Fibroblast of skin of left quadriceps (primary cell): ENCODE measurements around the gene BICRAL.
"Not testable (repeated sequence)": the region's sequence is repeated elsewhere in the genome, so short reads cannot be mapped to it uniquely, and the experiment has no call there.

Experiments
- DNase-seq, 2 experiments: peaks; one replicate each; pipeline ENCODE4 v3.0.0-alpha.2; 2013; ENCODE audit warnings: low read depth in 2 of 2

BICRAL gene, protein sequence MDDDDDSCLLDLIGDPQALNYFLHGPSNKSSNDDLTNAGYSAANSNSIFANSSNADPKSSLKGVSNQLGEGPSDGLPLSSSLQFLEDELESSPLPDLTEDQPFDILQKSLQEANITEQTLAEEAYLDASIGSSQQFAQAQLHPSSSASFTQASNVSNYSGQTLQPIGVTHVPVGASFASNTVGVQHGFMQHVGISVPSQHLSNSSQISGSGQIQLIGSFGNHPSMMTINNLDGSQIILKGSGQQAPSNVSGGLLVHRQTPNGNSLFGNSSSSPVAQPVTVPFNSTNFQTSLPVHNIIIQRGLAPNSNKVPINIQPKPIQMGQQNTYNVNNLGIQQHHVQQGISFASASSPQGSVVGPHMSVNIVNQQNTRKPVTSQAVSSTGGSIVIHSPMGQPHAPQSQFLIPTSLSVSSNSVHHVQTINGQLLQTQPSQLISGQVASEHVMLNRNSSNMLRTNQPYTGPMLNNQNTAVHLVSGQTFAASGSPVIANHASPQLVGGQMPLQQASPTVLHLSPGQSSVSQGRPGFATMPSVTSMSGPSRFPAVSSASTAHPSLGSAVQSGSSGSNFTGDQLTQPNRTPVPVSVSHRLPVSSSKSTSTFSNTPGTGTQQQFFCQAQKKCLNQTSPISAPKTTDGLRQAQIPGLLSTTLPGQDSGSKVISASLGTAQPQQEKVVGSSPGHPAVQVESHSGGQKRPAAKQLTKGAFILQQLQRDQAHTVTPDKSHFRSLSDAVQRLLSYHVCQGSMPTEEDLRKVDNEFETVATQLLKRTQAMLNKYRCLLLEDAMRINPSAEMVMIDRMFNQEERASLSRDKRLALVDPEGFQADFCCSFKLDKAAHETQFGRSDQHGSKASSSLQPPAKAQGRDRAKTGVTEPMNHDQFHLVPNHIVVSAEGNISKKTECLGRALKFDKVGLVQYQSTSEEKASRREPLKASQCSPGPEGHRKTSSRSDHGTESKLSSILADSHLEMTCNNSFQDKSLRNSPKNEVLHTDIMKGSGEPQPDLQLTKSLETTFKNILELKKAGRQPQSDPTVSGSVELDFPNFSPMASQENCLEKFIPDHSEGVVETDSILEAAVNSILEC

GRCh38 chr6:42781796-42782688 is at the start of gene BICRAL:
BICRAL (plus strand) TSS chr6:42782052; CDS start chr6:42822023, 39,971 bp downstream.
- DNase-seq: peak; percentile 78 to 80

DNA sequence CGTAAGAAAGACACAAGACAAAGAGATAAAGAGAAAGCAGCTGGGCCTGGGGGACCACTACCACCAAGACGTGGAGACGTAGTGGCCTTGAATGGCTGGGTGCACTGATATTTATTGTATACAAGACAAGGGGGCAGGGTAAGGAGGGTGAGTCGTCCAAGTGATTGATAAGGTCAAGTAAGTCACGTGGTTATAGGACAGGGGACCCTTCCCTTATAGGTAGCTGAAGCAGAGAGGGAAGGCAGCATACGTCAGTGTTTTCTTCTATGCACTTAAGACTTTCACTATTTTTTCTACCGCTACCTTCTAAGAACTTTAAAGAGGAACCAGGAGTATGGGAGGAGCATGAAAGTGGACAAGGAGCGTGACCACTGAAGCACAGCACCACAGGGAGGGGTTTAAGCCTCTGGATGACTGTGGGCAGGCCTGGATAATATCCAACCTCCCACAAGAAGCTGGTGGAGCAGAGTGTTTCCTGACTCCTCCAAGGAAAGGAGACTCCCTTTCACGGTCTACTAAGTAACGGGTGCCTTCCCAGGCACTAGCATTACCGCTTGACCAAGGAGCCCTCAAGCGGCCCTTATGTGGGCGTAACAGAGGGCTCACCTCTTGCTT is 47.9 kb upstream of the BICRAL start:
- DNase-seq: not testable (repeated sequence)

GRCh38 chr6:42735976-42736375 is 45.9 kb upstream of the BICRAL start:
- no peak for DNase-seq

DNA sequence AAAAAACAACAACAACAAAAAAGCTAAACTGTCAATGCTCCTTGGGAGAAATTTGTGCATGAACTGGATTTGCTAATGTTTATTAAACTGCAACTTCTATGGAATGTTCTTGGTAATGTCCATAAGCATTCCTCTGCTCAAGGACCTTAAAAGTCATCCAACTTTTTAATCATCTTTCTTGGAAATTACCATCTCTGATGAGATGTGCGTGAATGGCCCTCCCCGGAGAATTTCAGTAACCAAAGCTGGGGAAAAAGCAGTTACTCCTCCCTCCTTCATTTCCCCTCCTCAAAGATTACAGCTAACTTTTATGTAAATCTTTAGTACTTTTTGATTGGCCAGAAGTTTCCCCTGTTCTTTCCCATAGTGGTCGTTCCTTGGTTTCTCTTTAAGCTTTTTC is 41.1 kb upstream of the BICRAL start:
- DNase-seq: no peak

DNA sequence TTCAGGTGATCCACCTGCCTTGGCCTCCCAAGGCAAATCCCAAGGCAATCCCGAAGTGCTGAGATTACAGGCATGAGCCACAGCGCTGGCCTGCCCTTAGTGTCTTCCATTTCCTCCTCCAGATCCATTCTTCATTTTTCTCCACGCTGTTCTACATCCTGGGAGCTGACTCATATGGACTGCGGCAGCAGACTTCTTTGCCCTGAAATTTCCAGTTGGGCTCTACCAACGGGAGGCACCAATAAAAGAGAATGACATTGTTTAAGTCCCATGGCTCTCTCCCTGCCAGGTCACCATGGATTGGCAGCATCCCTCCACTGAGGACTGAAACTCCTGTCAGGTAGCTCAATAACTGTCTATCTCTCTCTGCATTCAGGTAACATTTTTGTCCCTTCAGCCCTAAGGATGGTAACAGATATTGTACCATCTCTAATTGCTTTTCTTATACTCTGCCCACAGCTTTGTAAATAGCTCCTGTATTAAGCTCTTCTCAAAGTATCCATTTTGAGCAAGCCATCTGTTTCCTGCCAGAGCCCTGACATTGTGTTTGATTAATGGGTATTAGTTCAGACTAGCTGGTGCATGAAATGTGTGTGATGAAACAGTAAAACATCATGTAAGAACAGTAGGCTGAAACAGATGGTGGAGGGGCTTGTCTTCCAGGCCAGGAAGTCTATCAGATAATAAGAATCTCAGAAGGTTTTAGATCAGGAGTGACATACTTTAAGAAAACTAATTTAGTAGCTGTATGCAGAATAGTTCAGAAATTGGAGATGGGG is 39.5 kb upstream of the BICRAL start:
- DNase-seq: peak; percentile 44 to 49

DNA sequence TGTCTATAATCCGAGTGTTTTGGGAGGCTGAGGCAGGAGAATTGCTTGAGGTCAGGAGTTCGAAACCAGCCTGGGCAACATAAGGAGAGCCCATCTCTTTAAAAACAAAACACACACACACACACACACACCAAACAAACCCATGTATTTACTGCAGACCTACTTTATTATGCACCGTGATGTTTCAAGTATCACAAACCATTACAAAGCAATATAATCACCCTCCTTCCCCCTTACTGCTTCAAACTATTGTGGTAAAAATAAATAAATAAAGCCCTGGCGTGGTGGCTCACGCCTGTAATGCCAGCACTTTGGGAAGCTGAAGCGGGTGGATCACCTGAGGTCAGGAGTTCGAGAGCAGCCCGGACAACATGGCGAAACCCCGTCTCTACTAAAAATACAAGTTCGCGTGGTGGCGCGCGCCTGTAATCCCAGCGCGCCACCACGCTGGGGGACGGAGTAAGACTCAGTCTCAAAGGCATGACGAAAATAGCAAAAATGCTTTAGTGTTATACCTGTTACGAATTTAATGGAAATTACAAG is 37.4 kb upstream of the BICRAL start:
- no peak for DNase-seq

DNA sequence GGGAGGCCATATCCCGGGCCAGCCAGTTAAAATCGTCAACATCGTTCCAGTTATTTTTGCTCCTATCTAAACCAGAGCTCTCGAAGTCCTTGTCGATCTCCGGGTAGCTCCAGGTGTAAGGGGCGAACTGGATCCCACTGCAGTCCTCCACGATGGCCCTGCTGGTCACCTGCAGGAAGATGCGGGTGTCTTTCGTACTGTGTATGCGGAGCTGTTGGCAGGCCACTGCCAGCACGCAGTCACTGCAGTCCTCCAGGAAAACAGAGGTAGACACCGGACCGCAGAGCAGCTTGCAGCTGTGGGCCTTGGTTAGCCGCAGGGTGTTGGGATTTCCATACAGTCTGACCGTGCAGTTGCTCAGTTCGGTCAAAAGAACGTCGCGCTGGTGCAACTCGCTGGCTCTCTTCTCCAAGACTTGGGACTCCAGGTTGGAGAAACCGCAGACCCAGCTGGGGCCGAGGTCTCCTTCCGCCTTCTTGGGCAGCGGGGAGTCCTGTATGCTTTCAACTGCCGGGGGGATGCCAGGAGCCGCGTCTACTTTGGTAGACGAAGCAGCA is 36.7 kb upstream of the BICRAL start:
- no peak for DNase-seq

- peak; percentile 98 for DNase-seq
Measured at GRCh38 chr6:42745640-42746462, 36.0 kb upstream of the BICRAL start, which contains the start of gene TBCC. TBCC (minus strand) TSS chr6:42746103; CDS start chr6:42746073, 30 bp downstream.

GRCh38 chr6:42746463-42747391 is 35.1 kb upstream of the BICRAL start:
- DNase-seq: peak; percentile 86 to 90

DNA sequence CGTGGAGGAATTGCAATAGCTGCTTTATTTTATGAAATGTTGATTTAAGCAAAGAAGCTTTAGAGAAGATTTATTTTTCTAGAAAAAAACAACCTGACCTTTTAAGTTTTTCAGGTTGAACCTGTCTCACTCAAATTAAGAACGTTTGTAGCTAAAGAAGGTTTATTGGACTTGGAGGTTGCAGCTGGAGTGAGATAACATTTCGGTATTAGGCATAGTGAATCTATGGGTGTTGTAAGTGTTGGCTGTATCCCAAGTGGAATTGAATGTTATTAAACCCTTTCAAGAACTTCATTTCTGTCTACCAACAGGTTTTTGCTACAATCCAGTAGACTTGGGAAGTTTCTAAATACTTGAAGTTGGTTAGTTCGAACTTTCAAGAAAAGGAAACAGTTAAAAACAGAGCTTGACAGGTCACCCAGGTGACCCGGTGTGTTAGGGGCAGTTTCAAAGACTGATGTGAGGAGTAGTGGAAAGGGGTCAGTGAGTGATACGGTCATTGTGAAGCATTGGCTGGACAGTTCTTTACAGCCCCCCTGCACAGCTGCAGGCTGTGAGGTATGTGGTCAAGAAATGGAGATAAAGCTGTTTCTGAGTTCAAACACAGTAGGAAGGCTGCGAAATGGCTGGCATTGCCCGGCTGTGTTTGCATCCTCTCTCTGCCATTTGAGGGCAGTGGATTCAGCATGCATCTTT is 33.5 kb upstream of the BICRAL start:
- no peak for DNase-seq

DNA sequence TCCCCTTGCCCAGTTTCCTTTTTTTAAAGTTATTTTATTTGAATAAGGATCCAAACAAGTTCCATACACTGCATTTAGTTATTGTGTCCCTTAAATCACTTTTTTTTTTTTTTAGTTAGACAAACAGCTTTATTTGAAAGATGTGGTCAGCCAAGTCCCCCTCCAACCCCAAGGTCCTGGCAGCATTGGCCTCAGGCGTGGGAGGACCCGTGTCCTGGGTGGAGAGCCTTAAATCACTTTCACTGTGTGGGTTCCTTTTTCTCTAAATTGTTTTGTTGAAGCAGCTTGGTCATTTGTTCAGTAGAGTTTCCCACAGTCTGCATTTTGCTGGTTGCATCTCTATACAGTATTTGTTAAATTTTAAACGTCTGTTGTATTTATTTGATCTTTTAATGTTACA is 30.8 kb upstream of the BICRAL start:
- no peak for DNase-seq

DNA sequence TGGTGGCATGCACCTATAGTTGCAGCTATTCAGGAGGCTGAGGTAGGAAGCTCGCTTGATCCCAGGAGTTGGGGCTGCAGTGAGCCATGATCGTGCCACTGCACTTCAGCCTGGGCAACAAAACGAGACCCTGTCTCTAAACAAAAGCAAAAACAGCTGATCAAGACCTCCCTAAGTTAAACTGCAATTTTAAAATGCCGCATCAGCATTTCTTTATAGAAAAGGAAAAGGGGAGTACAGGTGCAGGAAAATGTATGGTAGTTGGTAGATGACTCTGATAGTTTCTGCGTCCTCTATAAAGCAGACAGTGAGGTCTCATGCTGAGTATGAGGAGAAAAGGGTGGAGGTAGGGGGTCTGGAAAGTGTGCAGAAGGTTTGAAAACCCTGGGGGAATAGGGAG is 27.1 kb upstream of the BICRAL start:
- no peak for DNase-seq

DNA sequence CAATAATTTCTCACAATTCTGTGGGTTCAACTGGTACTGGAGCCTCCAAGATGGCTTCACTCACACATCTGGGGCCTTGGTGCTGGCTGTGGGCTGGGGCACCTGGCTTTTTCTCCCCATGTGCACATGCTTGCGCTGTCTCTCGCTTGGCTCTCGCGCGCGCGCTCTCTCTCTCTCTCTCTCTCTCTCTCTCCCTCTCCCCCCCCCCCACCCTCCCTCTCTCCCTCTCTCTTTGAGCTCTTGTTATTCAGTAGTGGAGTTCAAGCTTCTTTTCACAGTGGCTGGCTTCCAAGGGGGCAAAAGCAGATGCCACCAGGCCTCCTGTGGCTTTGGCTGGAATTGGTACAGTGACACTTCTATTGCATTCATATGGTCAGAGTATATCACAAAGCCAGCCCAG is 25.1 kb upstream of the BICRAL start:
- DNase-seq: no peak

DNA sequence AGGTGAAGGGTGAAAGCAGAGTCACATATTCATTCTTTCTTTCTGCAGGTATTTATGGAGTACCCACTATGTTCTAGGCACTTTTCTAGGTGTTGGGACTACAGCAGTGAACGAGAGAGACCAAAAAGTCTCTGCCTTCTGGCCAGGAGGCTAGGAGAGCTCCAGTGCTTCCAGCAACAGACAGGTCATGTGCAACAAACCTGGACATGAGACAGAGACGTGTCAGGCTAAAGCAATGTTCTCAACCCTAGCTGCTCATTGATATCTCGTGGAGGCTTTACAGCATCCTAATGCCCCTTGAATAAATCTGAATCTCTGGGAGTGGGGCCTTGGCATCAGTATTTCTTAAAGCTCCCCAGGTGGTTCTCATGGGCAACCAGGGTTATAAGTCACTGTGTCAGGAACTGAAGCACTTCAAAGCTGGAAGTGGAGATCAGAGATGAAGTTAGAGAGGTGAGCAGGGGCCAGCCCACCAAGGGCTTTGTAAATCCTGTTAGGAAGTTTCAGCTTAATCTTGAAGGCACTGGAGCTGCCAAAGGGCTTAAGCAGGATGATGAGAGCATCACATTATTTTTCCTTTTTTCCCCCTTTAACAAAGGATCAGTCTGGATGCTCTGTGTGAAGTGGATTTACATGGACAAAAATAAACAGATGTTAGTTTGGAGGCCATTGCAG is 23.0 kb upstream of the BICRAL start:
- no peak for DNase-seq

- no peak for DNase-seq
Measured at GRCh38 chr6:42761287-42762067, 20.4 kb upstream of the BICRAL start.
